Choroid plexus epithelial cell (primary cell): ENCODE results near the gene NRL.

Experiments
- DNase-seq: peaks from one replicate; pipeline ENCODE4 v3.0.0-alpha.2; 2010; ENCODE audit warnings: low read depth
- H3K4me3 ChIP-seq: 2 replicates; pipeline ENCODE4 v1.5.1; 2011; ENCODE audit warnings: low read depth, mild to moderate bottlenecking, control low read depth, low read length, moderate library complexity
- TF ChIP-seq, protein P1 (sequence below): conservative IDR thresholded peaks from 2 replicates; pipeline ENCODE4 v1.5.1; 2011; ENCODE audit warnings: low read depth, mild to moderate bottlenecking, control low read depth, inconsistent platforms, low read length, moderate library complexity

Gene NRL

DNA sequence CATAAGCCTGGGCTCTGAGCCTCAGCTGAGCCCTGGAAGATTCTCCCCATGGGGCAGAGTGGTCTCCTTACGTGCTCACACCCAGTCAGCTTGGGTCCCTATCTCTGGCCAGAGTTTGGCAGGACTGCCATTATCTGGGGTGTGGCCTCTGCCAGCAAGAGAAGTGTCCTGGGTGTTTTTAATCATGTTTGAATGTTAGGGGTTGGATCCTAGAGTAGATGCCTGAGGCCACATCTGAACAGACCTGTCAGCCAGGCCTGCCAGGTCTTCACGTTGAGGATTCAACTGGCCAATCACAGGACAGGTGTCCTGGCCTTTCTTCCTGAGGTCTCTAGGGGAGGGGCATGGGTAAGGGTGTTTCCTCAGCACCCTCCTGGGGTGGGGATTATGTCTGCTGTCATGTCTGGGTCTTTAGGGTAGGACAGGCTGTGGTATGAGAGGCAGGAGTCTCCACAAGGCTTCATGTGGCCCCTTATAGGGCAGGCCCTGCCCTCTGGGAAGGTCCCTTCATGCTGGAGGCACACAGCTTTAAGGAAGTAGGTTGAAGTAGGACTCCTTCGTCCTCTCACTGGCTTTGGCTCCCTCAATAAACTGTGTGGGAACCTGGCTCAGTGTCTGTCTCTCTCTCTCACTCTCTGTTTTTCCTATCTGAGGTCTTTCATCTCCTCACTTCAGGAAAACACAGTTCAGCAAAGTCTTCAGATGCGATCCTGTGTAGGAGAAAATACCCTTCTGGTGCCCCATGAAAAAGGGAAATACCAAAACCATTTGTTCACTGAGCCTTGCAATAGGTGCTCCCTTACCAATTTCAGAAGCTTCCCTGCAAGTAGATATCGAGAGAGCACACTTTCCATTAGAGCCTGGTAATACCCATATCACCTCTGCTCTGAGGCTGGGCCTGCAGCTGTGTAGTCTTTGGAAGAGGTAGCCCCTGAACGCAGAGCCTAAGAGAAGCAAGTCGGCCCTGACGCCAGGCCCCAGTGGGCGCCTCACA, 9.0 kb upstream of the NRL start:
- DNase-seq: no peak
- TF ChIP-seq, protein P1, sequence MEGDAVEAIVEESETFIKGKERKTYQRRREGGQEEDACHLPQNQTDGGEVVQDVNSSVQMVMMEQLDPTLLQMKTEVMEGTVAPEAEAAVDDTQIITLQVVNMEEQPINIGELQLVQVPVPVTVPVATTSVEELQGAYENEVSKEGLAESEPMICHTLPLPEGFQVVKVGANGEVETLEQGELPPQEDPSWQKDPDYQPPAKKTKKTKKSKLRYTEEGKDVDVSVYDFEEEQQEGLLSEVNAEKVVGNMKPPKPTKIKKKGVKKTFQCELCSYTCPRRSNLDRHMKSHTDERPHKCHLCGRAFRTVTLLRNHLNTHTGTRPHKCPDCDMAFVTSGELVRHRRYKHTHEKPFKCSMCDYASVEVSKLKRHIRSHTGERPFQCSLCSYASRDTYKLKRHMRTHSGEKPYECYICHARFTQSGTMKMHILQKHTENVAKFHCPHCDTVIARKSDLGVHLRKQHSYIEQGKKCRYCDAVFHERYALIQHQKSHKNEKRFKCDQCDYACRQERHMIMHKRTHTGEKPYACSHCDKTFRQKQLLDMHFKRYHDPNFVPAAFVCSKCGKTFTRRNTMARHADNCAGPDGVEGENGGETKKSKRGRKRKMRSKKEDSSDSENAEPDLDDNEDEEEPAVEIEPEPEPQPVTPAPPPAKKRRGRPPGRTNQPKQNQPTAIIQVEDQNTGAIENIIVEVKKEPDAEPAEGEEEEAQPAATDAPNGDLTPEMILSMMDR: no peak
- H3K4me3 ChIP-seq: no peak overlapping the region

DNA sequence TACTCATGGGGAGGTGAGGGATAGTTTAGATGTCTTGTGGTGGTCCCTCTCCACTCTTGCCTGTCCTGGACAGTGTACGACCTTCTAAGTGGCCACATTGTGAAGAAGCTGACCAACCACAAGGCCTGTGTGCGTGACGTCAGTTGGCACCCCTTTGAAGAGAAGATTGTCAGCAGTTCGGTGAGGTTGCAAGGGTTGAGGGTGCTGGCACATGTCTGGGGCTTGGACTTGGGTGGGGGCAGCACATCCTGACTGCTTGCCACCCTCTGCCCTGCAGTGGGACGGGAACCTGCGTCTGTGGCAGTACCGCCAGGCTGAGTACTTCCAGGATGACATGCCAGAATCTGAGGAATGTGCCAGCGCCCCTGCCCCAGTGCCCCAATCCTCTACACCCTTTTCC, 8.1 kb upstream of the NRL start:
- H3K4me3 ChIP-seq: no peak overlapping the region
- TF ChIP-seq, protein P1: no peak

DNA sequence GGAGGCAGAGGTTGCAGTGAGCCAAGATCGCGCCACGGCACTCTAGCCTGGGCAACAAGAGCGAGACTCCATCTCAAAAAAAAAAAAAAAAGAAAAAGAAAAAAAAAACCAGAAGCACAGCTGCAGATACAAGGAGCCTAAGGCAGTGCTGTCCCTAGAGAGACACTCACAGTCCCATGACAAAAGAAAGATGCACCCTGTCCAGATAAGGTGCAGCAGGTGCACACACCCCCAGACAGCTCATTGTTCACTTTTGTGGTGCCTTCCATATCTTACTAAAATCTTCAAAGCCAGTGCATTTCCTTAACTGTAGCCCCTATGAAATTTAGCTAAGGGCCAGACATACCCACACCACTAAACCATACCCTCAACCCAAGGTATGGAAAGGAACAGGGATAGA, 7.7 kb upstream of the NRL start:
- no peak for DNase-seq
- H3K4me3 ChIP-seq: no peak overlapping the region
- TF ChIP-seq, protein P1: no peak

More for the DNA sequence above, 8.1 kb upstream of the NRL start:
- DNase-seq: no peak

DNA sequence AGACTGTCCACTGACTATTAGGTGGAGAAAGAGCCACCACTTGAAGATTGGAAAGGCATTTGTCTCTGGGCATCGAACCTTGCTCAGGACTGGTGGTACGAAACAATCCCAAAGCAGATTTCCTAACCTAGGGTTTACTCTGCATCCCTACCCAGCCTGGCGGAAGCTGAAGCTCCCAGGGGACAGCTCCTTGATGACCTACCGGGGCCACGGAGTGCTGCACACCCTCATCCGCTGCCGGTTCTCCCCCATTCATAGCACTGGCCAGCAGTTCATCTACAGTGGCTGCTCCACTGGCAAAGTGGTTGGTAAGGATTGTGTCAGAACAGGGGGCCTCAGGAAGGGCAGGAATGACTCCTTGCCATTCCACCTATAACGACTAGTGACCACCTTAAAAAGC, 6.5 kb upstream of the NRL start:
- no peak for DNase-seq
- TF ChIP-seq, protein P1: no peak
- no peak overlapping the region for H3K4me3 ChIP-seq

DNA sequence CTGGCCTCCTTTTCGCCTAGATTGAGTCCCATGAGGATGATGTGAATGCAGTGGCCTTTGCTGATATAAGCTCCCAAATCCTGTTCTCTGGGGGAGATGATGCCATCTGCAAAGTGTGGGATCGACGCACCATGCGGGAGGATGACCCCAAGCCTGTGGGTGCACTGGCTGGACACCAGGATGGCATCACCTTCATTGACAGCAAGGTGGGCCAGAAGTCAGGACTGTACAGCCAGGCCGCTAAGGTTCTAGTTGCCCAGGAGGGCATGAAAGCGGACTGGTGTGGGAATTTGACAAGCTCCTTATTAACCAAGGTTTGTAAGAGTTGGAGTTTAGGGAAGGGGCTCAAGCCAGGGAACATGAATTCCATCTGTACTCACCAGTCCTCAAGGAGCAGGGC, 4.9 kb upstream of the NRL start:
- DNase-seq: no peak
- no peak overlapping the region for H3K4me3 ChIP-seq
- TF ChIP-seq, protein P1: no peak

DNA sequence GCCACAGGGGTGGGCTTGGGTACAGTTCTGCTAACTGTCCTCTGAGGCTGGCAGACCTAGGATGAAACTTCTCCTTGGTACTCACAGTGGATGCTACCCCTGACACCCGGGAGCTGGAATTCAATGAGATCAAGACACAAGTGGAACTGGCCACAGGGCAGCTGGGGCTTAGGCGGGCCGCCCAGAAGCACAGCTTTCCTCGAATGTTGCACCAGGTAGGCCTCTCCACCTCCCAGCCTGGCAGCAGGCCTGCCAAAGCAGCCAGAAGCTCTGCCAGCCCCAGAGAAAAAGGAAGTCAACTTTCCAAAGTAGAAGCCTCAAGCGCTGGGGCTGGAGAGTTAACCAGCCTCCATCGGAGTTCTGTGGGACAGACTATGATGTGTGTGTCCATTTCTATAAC, 2.4 kb upstream of the NRL start:
- no peak overlapping the region for H3K4me3 ChIP-seq
- TF ChIP-seq, protein P1: no peak
- DNase-seq: no peak
